PC-9 (cell line): ENCODE results near the gene EXOSC5.

Experiments
- CTCF ChIP-seq: fragments of 200-600 bp; sonication (generic); conservative IDR thresholded peaks from 2 replicates; pipeline ENCODE4 v1.6.1; 2017; ENCODE audit warnings: mixed run types, antibody characterized with exemption, mild to moderate bottlenecking, moderate library complexity
- EZH2 ChIP-seq: fragments of 200-600 bp; sonication (generic); IDR thresholded peaks from 2 replicates; pipeline ENCODE4 v1.8.0; 2017; ENCODE audit warnings: antibody characterized with exemption, low read depth

- no peak for TF ChIP-seq CTCF
- TF ChIP-seq EZH2, result no peak
These were observed 29.1 kb upstream of the EXOSC5 start for GRCh38 chr19:41426116-41426841.
